ENCODE results near the gene LASP1. TPM values are rescaled to one million over a fixed set of nuclear protein-coding genes. Genes with fewer than 3 reads are reported as not detected.

The LASP1 gene
- total RNA-seq: 100 to 1,000 TPM; 110 to 165 (median 137) TPM

GRCh38 chr17:38869526-38870258 lies at the start of gene LASP1:
Gene LASP1, plus strand, starts transcription at chr17:38870058. Its CDS starts 132 bp downstream, at chr17:38870190.
- peak; percentile 85 for DNase-seq (ENCODE audit: low spot score in 2 of 2)
- peak within 1 kb of the TSS; percentile 68 to 97 (median 93) for H3K4me3 ChIP-seq
- no peaks in the 10 kb centered on the region for H3K36me3 ChIP-seq
- peak; percentile 96 to 97 for TF ChIP-seq POLR2A (IDR thresholded peaks at IDR 0.05)
- peak in 2 of 5 experiments; percentile 17 to 30 for TF ChIP-seq CTCF (IDR thresholded peaks at IDR 0.05)
- peak; percentile 9 to 99 for TF ChIP-seq EP300 (IDR thresholded peaks at IDR 0.05)
- peaks cover 0 to 54% (median 35%) of the 10 kb centered on the region in 4 donors for H3K4me1 ChIP-seq
- H3K27ac ChIP-seq: peak within 1 kb of the TSS; percentile 89 to 97 (median 92)
- H3K9me3 ChIP-seq: no peaks in the 10 kb centered on the region
- WGBS, 2 donors: 0 to 1% methylated on average over 16 to 47 of the region's 73 CpGs
- no peaks in the 10 kb centered on the region for H3K27me3 ChIP-seq

DNA sequence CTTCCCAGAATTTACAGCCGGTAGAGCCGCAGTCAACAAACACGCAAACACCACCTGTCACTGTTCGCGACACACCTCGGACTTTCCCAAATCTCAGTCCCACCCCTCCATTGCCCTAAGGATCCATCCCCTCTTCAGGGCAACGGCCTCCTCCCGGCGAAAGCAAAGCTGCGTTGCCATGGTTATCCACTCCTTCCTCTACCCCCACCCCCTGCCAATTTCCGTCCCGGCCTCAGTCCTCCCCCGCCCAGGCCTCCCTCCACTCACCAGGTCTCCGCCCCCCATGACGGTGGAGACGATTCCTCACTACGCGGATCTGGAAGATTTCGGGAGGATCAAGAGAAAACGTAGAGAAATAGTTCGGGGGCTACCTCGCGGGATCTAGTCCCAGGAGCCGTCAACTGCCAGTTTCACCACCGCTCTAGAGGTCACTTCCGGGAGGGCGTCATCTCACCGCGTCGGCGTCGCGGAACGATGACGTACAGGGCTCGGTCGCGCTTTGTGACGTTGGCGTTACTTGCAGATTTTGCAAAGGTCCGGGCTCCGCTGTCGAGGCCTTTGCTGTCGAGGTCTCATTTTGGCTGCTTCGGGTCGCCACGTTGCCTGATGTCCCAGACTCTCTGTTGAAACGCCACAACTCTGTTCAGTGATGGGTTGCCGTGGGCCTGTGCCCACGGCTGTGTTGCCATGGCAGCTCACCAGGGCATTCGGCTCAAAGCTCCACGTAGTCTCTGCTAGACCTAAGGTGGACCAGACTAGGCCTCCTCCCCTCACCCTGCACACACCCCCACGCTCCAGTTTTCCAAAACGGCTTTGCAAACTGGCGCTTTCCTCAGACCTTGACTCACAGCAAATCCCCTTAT lies 44.7 kb upstream of the LASP1 start, which contains the start of gene CWC25:
Gene CWC25, minus strand, starts transcription at position 423 of the 863 bp plus-strand sequence. Its CDS starts 138 bp downstream, at position 285.
- H3K9me3 ChIP-seq: no peaks in the 10 kb centered on the region
- H3K4me3 ChIP-seq: peak within 1 kb of the TSS; percentile 65 to 92 (median 78)
- TF ChIP-seq EP300 (IDR thresholded peaks at IDR 0.05): peak; percentile 98 to 100
- TF ChIP-seq POLR2A (IDR thresholded peaks at IDR 0.05): peak; percentile 64 to 87
- TF ChIP-seq CTCF (IDR thresholded peaks at IDR 0.05): peak in 2 of 5 experiments; percentile 28 to 63
- peak; percentile 96 to 99 for DNase-seq (ENCODE audit: low spot score in 2 of 2)
- 2% methylated on average over 42 to 47 of the region's 55 CpGs for WGBS, 2 donors
- H3K4me1 ChIP-seq: peaks cover 0 to 28% (median 14%) of the 10 kb centered on the region in 4 donors
- peaks cover 0 to 25% (median 8%) of the 10 kb centered on the region in 3 donors for H3K36me3 ChIP-seq
- no peaks in the 10 kb centered on the region for H3K27me3 ChIP-seq
- H3K27ac ChIP-seq: peak within 1 kb of the TSS; percentile 93 to 99 (median 96)

DNA sequence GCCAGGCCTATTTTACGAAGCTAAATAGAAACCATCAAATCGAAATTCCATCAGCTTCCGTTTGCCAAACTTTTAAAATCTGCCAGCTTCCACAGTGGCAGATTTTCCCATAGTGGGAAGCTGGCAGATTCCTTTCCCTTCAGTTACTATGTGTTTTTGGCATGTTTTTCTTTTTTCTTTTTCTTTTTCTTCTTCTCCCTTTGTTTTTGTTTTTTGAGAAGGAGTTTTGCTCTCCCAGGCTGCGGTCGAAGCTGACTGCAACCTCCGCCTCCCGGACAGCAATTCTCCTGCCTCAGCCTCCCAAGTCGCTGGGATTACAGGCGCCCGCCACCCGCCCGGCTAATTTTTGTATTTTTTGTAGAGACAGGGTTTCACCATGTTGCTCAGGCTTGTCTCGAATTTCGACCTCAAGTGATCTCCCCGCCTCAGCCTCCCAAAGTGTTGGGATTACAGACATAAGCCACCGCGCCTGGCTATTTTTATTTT lies 44.1 kb upstream of the LASP1 start:
- WGBS, 2 donors: 92 to 94% methylated on average over 17 of the region's 17 CpGs
- Histone ChIP-seq H3K9me3 (no peaks in the 10 kb centered on the region), H3K4me1 (peaks cover 0 to 28% (median 14%) of the 10 kb centered on the region in 4 donors), H3K27ac (peak overlapping the region; percentile 93 to 99 (median 96)), H3K4me3 (peak overlapping the region; percentile 65 to 92 (median 78)), H3K27me3 (no peaks in the 10 kb centered on the region), H3K36me3 (peaks cover 0 to 18% (median 2%) of the 10 kb centered on the region in 3 donors)
- DNase-seq (ENCODE audit: low spot score in 2 of 2): no peak
- TF ChIP-seq POLR2A (IDR thresholded peaks at IDR 0.05) (no peak), CTCF (IDR thresholded peaks at IDR 0.05) (no peak), EP300 (IDR thresholded peaks at IDR 0.05) (no peak)

DNA sequence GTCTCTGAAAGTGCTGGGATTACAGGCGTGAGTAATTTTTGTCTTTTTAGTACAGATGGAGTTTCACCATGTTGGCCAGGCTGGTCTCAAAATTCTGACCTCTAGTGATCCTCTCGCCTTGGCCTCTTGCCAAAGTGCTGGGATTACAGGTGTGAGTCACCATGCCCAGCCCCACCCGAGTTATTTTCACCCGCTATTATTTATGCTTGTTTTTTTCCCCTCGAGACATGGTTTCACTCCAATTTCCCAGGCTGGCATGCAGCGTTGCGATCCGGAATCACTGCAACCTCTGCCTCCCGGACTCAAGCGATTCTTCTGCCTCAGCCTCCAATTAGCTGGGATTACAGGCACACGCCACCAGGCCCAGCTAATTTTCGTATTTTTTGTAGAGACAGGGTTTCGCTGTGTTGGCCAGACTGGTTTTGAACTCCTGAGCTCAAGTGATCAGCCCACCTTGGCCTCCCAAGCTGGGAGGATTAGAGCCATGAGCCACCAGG lies 25.5 kb upstream of the LASP1 start:
- peaks cover 2 to 36% (median 12%) of the 10 kb centered on the region in 3 donors for H3K36me3 ChIP-seq
- no peaks in the 10 kb centered on the region for H3K27me3 ChIP-seq
- no peak overlapping the region for H3K27ac ChIP-seq
- peak in 1 of 2 donors; percentile 36 for DNase-seq (ENCODE audit: low spot score in 2 of 2)
- no peaks in the 10 kb centered on the region for H3K9me3 ChIP-seq
- H3K4me3 ChIP-seq: no peak overlapping the region
- peaks cover 0 to under 1% (median 0%) of the 10 kb centered on the region in 4 donors for H3K4me1 ChIP-seq
- TF ChIP-seq EP300 (IDR thresholded peaks at IDR 0.05) (no peak), CTCF (IDR thresholded peaks at IDR 0.05) (no peak), POLR2A (IDR thresholded peaks at IDR 0.05) (no peak)
- 78 to 80% methylated on average over 12 to 13 of the region's 13 CpGs for WGBS, 2 donors

Data from tibial nerve (tissue), 4 donors.